Heart left ventricle (tissue), 13 donors: ENCODE results near the gene RAB7B.

Source experiments
- POLR2A ChIP-seq, 2 donors: fragments of 450-650 bp; IDR thresholded peaks; one replicate each; pipeline ENCODE4 v1.6.1; 2017; ENCODE audit warnings: antibody characterized with exemption in 2 of 2, mild to moderate bottlenecking in 2 of 2, moderate library complexity in 2 of 2
- TF ChIP-seq, protein P1 (sequence below), 12 donors: fragments of 200-600 bp; sonication (generic) in 4 of 12; IDR thresholded peaks; one replicate each; pipeline versions ENCODE4 v1.5.0 to v1.8.0; 2018 to 2022; ENCODE audit warnings: antibody characterized with exemption in 12 of 12, mild to moderate bottlenecking in 5 of 12
- donor health status: ischemic (EF 13 %, LVEDD 7.1; RV severe dilation, severe dysfunction).
- donor health status: DM: no; HTN: yes; CAD: no.
- donor health status: DM: no; HTN: no; CAD: no.
- donor health status: ischemic (EF 25% LVEDD 6.9; RV normal size, moderate dysfunction).
- donor health status: ischemic (EF 25% LVEDD 5.7; RV mildly dilated, moderate dysfunction).
- donor health status: ischemic (EF 35%, LVEDD 5.7; RV mildly dilated, moderate dysfunction).
- donor health status: nonischemic (EF 11% LVEDD 7.7; RV severe dilation, severe dysfunction).
- donor health status: DM: yes; HTN: yes; CAD: no.
- donor health status: PGD.
- donor health status: ischemic (EF 29% LVEDD 5.4; RV normal size, mild dysfunction).
- donor health status: nonischemic (EF 23%, LVEDD 6.1; RV moderate dilation, normal function).

DNA sequence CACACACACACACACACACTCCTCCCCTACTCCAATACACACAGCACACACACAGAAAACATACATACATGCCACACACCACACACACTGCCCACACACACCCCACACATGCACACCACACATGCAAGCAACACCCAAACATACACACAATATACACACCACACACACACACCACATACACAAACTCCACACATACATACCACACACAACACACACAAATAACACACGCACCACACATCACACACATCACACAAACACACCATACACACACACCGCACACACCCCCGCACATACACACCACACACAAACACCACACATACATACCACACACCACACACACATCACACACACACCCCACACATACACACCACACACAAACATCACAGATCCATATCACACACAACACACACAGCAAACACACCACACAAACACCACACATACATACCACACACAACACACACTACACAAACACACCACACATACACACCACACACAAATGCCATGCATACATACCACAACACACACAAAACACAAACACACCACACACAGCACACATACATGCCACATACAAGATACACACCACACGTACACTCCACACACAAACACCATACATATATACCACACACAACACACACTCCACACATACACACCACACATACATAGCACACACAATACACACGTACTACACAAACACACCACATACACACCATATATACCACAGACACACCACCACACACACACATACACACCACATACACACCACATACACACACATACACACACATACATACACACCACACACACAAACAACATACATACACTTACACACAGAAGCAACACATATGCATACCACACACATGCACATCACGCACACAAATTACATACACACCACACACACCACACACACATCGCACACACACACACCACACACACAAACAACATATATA lies 932 bp upstream of the RAB7B start:
- TF ChIP-seq, protein P1, sequence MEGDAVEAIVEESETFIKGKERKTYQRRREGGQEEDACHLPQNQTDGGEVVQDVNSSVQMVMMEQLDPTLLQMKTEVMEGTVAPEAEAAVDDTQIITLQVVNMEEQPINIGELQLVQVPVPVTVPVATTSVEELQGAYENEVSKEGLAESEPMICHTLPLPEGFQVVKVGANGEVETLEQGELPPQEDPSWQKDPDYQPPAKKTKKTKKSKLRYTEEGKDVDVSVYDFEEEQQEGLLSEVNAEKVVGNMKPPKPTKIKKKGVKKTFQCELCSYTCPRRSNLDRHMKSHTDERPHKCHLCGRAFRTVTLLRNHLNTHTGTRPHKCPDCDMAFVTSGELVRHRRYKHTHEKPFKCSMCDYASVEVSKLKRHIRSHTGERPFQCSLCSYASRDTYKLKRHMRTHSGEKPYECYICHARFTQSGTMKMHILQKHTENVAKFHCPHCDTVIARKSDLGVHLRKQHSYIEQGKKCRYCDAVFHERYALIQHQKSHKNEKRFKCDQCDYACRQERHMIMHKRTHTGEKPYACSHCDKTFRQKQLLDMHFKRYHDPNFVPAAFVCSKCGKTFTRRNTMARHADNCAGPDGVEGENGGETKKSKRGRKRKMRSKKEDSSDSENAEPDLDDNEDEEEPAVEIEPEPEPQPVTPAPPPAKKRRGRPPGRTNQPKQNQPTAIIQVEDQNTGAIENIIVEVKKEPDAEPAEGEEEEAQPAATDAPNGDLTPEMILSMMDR (IDR thresholded peaks at IDR 0.05), result no peak
- no peak for TF ChIP-seq POLR2A (IDR thresholded peaks at IDR 0.05)
